ENCODE results near the gene EIF4ENIF1. TPM values are rescaled to one million over a fixed set of nuclear protein-coding genes. Genes with fewer than 3 reads are reported as not detected.

The EIF4ENIF1 gene
- total RNA-seq, 1 donor from 2014 or later = 38.9 TPM

Other genes with a start within 250 kb of the EIF4ENIF1 start
- 58.5 TPM for gene PIK3IP1, start 197.4 kb downstream of the EIF4ENIF1 start, total RNA-seq
- 20.3 TPM for gene PATZ1, start 143.5 kb downstream of the EIF4ENIF1 start, total RNA-seq
- gene DRG1, start 90.2 kb downstream of the EIF4ENIF1 start, total RNA-seq = 41.5 TPM
- gene SFI1, start 6.7 kb upstream of the EIF4ENIF1 start, total RNA-seq = 49.8 TPM
- 49.0 TPM for gene PISD, start 172.4 kb upstream of the EIF4ENIF1 start, total RNA-seq